CD4-positive, alpha-beta T cell treated with Interleukin-4 for 4 hours (primary cell): ENCODE results near the gene IGDCC3.
"Not testable (repeated sequence)": the region's sequence is repeated elsewhere in the genome, so short reads cannot be mapped to it uniquely, and the experiment has no call there.

Experiments used
- DNase-seq: peaks from one replicate; pipeline ENCODE4 v3.0.0-alpha.2; 2020

The IGDCC3 gene

DNA sequence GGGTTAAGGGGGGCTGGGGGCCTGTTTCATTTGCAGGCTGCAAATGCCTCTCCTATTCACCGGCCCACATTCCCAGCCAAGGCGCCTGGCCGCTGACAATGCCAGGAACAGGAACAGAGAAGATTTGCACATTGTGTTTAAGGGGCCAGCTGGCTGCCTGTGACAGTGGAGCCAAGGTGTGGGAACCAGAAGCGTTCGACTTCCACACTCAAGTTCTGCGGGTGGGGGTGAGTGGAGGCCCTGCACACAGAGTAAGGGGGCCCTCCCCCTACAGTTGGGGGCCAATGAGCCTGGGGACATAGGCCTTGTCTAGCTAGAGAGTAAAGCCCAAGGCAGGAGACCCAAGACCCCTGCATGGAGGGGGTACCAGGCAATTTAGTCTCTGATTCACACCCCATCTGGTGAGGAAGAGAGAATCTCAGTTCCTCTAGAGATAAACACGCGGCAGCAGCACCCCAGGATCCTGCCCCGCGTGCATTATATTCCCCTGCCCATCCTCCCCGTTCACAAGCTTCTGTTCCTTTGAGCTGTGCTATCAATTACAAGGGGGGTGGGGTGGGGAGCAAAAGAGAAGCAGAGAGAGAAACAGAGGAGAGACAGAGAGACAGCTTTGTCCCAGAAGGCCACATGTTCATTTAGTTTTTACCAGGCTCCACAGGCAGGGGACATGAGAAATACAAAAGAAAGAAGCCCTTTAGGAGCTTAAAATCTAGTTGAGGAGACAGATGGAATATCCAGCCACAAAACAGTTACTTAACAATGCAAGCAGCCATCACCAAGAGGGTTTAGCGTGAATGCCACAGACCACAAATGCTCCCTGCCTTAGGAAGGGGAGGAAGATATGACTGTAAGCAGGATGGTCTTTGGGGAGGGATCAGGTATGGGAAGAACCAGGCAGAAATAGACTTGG lies 9.2 kb downstream of the IGDCC3 start:
- DNase-seq = no peak

GRCh38 chr15:65366122-65366892 lies 11.5 kb downstream of the IGDCC3 start:
- no peak for DNase-seq

- DNase-seq = no peak
Measured at GRCh38 chr15:65365229-65365628, 12.6 kb downstream of the IGDCC3 start.

GRCh38 chr15:65363766-65364165 lies 14.0 kb downstream of the IGDCC3 start:
- DNase-seq = no peak

DNA sequence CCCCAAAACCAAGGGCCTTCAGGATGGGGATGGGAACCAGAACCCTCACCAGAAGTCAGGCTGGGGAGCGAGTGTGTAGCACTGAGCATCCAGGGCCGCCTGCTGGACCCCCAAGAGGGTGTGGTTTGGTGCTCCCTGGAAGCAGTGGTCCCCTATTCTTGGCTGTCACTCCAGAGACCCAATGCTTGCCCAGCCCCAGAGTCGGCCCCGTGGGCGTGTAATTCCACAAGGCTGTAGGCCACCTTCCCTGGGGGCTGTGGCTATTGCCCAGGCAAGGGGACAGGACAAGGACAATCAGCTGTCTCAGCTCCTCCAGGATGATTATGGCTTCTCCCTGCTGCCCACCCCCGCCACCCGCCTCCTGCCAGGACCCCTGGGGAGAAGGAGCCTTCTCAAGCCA lies 14.5 kb downstream of the IGDCC3 start:
- DNase-seq = no peak

- DNase-seq = no peak
Measured at GRCh38 chr15:65362491-65362890, 15.3 kb downstream of the IGDCC3 start.

DNA sequence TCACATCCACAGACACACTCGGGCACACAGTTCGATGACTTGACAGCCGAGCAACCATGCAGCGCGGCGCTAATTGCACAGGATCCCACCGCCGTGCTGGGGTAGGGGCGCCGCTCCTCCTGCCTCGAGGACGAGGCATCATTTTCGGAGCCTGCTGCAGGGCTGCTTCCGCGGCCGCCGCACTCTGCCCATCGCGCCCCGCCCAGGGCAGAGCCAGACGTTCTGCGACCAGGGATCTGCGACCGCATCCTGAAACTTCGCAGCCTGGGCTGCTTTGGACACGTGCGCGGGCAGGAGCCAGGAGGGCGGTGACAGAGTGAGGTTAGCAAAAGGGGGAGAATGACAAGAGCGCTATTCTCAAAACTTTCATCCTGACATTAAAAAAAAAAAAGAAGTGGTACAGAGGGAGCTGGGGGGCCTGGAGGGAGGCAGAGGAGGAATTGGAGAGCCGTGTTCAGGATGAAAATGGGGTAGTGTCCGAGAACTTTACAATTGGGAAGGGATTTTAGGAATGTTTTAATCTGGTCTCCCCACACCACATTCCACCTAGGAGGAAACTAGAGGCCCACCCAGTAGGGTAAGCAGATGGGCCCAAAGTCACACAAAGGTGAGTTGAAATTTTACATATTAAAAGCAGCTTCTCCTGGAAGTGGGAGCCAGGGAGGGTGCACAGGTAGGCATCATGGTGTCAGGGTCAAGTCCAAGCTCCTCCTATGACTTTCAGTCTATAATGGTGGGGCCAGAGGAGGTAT lies 15.9 kb downstream of the IGDCC3 start:
- no peak for DNase-seq

DNA sequence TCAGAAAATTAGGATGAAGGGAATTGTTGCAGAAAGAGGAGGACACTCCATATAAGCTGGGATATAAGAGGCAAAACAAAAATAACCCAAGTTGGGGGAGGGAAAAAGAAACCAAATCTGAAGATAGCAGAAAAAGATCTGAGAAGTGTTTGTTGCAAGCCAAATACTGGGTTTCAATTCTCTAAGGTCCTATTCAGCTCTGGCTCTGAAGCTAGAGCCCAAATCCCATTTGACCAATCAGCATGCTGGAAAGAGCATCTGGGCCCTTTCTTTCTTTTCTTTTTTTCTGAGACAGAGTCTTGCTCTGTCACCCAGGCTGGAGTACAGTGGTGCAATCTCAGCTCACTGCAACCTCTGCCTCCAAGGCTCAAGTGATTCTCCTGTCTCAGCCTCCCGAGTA lies 17.3 kb downstream of the IGDCC3 start:
- DNase-seq = no peak

DNA sequence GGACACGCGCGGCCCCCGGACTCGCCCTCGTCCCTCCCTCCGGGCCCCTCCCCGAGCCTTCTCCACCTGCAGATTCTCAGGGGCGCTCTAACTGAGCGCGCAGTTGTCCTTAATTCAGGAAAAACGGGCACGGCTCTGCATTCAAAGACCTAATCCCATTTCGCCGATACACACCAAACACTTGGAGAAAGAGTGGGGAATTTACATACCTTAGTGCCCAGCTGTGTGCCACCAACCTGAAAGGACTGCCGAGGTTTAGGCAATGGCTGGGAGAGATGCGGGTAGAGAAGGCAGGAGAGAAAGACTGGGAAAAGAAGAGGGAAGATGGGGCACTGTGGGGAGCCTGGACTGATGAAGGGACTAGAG lies 21.8 kb downstream of the IGDCC3 start:
- no peak for DNase-seq

DNA sequence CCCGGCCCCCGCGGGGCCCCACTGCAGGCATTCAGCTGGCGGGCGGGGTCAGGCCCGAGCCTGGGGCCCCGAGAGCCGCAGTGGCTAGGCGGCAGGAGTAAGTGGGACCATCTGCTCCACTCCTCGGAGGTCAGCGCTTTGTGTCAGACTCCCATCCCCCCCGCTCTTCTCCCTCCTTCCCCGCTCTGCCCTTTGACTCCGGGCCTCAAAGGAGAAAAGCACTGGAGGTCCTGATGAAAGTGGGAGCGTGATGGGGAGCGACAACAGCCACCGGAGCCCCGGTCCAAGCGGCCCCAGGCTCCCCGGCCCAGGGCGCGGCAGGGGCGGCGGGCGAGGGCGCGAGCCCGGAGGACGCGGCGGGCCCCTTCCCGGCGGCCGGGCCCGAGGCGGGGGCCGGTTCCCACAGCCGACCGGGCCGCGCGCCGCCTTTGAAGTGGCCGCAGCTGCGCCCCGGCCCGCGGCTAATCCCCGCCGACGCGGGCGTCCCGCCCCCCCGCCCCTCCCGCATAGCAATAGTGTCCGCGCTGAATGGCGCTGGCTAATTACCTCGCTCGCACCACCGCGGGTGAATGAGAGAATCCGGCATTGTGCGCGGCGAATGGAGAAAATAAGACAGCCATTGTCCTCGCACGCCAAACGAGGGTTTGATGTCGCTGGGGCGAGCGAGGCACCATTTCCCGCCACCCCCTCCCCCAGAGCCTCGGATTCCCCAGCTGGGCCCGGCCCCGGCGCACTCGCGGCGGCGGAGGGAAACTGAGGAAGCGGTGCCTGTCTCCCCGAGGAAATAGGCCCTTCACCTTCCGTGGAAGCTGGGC lies 22.4 kb downstream of the IGDCC3 start:
- DNase-seq = no peak

DNA sequence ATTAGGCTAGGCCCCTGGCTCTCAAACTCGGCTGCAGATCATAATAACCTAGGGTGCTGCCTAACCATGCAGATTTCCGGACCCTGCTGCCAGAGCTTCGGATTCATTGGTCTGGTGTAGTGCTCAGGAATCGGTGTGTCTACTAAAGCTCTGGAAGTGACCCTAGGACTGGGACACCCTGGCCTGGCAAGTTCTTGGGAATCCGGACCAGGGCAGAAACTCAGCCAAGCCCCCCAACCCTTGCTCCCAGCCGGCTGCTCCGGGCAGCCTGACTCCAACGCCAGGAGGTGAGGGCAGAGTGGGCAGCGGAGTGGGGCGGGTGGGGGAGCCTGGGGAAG lies 23.0 kb downstream of the IGDCC3 start:
- no peak for DNase-seq

- DNase-seq = not testable (repeated sequence)
Measured at GRCh38 chr15:65351972-65352371, 25.8 kb downstream of the IGDCC3 start.

GRCh38 chr15:65349338-65349737 lies 28.5 kb downstream of the IGDCC3 start:
- no peak for DNase-seq

- not testable (repeated sequence) for DNase-seq
Measured at GRCh38 chr15:65347756-65348155, 30.0 kb downstream of the IGDCC3 start.

GRCh38 chr15:65346856-65347598 lies 30.8 kb downstream of the IGDCC3 start:
- DNase-seq = no peak

DNA sequence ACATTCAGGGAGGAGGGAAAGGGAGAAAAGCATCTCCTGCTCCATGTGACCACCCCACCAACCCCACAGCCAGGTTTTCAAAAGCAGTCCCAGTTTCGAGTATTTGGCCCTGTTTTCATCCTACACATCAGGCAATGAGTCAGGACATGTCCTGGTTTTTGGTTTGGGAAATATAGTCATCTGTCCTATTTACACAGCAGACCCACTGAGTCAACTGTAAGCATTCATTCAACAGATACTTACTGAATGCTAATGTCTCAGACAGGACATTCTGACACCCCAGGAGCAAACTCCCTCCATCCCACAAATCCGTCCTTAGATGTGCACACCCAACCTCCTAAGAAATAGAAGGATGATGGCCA lies 32.9 kb downstream of the IGDCC3 start:
- DNase-seq = no peak

DNA sequence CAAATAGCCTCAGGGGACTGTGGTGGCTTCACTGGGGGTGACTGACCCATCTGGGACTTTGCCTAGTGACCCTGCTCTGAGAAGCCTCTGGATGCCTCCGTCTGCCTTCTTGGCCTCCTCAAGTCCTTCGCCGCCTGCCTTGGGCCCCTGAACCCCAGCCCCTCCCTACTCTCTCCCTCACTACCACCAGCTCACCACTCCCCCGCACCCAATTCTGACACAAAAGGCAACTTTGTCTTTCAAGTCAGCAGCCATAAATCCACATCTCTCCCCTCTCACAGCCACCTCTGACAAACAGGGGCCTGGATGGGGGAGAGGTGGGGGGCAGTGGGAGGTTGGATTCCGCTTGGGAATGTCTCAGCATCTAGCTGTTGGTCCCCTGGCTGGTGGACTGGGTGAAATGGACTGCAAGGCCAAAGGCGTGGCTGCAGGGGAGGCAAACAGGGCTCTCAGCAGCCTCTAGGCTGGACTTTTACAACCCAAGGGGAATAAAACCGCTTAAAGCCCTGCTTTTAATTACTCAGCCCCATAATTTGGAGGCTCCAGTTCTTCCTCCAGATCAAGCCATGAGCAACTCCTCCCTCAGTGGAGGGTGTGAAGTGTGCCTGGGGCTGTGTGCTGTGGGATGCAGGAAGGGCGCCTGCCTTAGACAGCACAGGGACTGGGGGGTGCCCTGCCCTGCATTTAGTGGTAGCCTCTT lies 33.4 kb downstream of the IGDCC3 start:
- DNase-seq = no peak

DNA sequence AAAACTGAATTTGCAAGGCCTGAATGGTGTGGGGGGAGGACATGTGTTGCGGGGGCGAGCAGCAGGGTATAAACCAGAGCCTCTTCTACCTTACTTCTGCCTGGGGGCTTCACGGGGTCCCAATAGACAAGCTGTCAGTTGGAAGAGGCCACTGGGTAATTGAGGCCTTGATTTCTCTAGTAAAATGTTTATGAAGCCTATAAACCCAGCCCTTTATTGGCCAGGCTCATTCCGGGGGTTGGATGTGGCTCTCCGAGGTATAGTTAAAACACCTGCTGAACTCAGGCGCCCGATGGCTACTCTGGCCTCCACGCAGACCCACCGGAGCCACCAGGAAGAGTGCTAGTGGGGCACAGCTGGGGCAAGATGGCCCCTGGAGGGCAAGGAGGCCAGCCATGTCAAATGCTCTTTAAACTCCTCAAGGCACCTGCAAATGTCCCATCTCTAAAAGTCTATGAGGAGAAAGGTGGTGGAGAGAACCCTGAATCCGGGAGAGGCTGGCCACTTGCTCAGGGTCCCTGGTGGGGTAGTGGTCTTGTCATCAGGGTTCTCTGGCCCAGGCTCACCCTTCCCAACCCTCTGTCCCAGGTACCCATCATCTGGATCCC lies 34.3 kb downstream of the IGDCC3 start:
- no peak for DNase-seq

GRCh38 chr15:65342493-65342892 lies 35.3 kb downstream of the IGDCC3 start:
- no peak for DNase-seq

DNA sequence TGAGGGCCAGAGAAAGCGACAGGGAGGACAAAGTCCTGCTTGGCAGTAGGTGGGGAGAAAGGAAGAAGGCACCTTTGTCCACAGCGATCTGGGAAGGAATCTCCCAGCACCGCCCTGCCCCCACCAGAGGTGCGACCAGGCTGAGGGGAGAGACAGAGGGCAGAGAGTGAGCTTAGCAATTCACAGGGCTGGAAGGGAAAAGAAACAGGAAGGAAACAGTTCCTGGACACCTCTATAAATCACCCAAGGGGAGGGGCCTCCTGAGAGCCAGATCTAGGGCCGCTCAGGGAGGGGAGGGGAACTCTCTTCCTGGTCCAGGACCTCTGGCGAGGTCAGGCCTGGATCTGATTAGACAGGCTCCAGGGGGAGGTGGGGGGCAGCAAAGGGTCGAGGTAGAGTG lies 37.9 kb downstream of the IGDCC3 start:
- DNase-seq = no peak

DNA sequence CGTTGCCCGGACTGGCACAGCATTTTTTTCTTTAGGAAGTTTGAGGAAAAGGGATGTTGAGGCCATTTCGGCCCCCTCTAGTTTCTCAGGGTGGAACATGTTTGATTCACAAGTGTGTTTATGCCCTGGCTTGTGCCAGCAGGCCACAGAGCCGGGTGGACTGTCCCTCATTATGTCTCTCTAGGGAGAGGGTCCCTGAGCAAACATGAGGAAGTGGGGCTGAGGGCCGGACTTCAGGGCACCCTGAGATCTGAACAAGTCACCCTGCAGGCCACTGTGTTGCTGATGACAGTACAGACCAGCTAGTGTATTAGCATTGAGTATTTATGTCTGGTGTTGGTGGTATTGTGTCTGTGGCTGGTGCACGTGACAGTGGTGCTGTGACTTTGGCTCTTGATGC lies 38.4 kb downstream of the IGDCC3 start:
- DNase-seq = no peak
